Eye (tissue), 1 donor: ENCODE results near the gene SMOC2.
"Not testable (repeated sequence)": the region's sequence is repeated elsewhere in the genome, so short reads cannot be mapped to it uniquely, and the experiment has no call there.

Experiments used
- DNase-seq: peaks from one replicate; pipeline ENCODE4 v3.0.0-alpha.2; 2015

SMOC2 gene

GRCh38 chr6:168692193-168692914 is 251.4 kb downstream of the SMOC2 start:
- DNase-seq, result no peak

- DNase-seq, result not testable (repeated sequence)
These were observed 251.9 kb downstream of the SMOC2 start for GRCh38 chr6:168692915-168693257.

- DNase-seq, result not testable (repeated sequence)
These were observed 253.8 kb downstream of the SMOC2 start for GRCh38 chr6:168694797-168695196.

GRCh38 chr6:168695701-168696100 is 254.7 kb downstream of the SMOC2 start:
- no peak for DNase-seq

GRCh38 chr6:168698923-168699322 is 257.9 kb downstream of the SMOC2 start:
- no peak for DNase-seq

- peak; percentile 64 for DNase-seq
These were observed 258.8 kb downstream of the SMOC2 start for GRCh38 chr6:168699631-168700295.

GRCh38 chr6:168700880-168701279 is 259.9 kb downstream of the SMOC2 start:
- DNase-seq, result no peak

- DNase-seq, result no peak
These were observed 263.0 kb downstream of the SMOC2 start for GRCh38 chr6:168703990-168704389.

- no peak for DNase-seq
These were observed 263.7 kb downstream of the SMOC2 start for GRCh38 chr6:168704678-168705077.

- DNase-seq, result not testable (repeated sequence)
These were observed 264.3 kb downstream of the SMOC2 start for GRCh38 chr6:168705271-168705670.

GRCh38 chr6:168706471-168707177 is 265.6 kb downstream of the SMOC2 start:
- DNase-seq, result no peak

- DNase-seq, result peak; percentile 58
These were observed 267.5 kb downstream of the SMOC2 start for GRCh38 chr6:168708526-168708925.

- no peak for DNase-seq
These were observed 268.0 kb downstream of the SMOC2 start for GRCh38 chr6:168708984-168709383.

- no peak for DNase-seq
These were observed 268.4 kb downstream of the SMOC2 start for GRCh38 chr6:168709390-168709789.

- no peak for DNase-seq
These were observed 269.0 kb downstream of the SMOC2 start for GRCh38 chr6:168709991-168710390.

GRCh38 chr6:168711049-168711640 is 270.2 kb downstream of the SMOC2 start:
- no peak for DNase-seq

GRCh38 chr6:168711666-168712300 is 270.8 kb downstream of the SMOC2 start:
- no peak for DNase-seq

GRCh38 chr6:168712993-168713392 is 272.0 kb downstream of the SMOC2 start:
- no peak for DNase-seq

GRCh38 chr6:168713839-168714238 is 272.9 kb downstream of the SMOC2 start:
- DNase-seq, result no peak

- DNase-seq, result no peak
These were observed 273.7 kb downstream of the SMOC2 start for GRCh38 chr6:168714547-168715260.

- no peak for DNase-seq
These were observed 274.9 kb downstream of the SMOC2 start for GRCh38 chr6:168715643-168716481.
